HFFc6 (cell line): ENCODE results near the gene PREPL. TPM values are rescaled to one million over a fixed set of nuclear protein-coding genes. Genes with fewer than 3 reads are reported as not detected.

Experiments
- DNase-seq: peaks from one replicate; pipeline ENCODE4 v3.0.0-alpha.2; 2018
- H3K27ac Mint-ChIP-seq: 2 replicates; pipeline ENCODE4 v1.8.0; 2020; ENCODE audit warnings: mild to moderate bottlenecking, mixed read lengths
- H3K27me3 Mint-ChIP-seq: 2 replicates; pipeline ENCODE4 v1.8.0; 2021; ENCODE audit warnings: mild to moderate bottlenecking, moderate library complexity, mixed read lengths; ENCODE audit not compliant: insufficient read depth
- H3K36me3 Mint-ChIP-seq: 2 replicates; pipeline ENCODE4 v1.8.0; 2021; ENCODE audit warnings: low read depth, mixed read lengths
- H3K4me1 Mint-ChIP-seq: 2 replicates; pipeline ENCODE4 v1.8.0; 2020; ENCODE audit warnings: low read depth, mixed read lengths
- H3K4me3 Mint-ChIP-seq: 2 replicates; pipeline ENCODE4 v1.8.0; 2020; ENCODE audit warnings: mild to moderate bottlenecking, moderate library complexity, mixed read lengths
- H3K9me3 Mint-ChIP-seq: 2 replicates; pipeline ENCODE4 v1.8.0; 2020; ENCODE audit warnings: mild to moderate bottlenecking, mixed read lengths
- long read RNA-seq: library from polyadenylated mRNA; unstranded; transcript quantifications from one replicate; pipeline ENCODE4 v2.0.0, GENCODE V29; 2019
- total RNA-seq, 6 experiments: library from RNA; stranded (reverse); fragmentation: NEBNext Ultra II Directional; extraction: Animal tissue kit (Norgen Biotek cat#: 25700); gene quantifications; 2 replicates in 1 of 6; 3 replicates in 5 of 6; pipeline ENCODE4 v1.2.3, GENCODE V29; 2021
- TF ChIP-seq, protein P1 (sequence below): fragments of 200-600 bp; sonication (generic); IDR thresholded peaks from 2 replicates; pipeline ENCODE4 v1.5.0; 2021; ENCODE audit warnings: antibody characterized with exemption, mild to moderate bottlenecking

PREPL gene
- total RNA-seq = 10 to 100 TPM; 51.5 to 67.1 (median 55.6) TPM
- long read RNA-seq, full-length matches to known transcripts = 51 of 69 reads
- long read RNA-seq, partial matches to known transcripts = 7 of 69 reads
- long read RNA-seq, other reads (novel, unspliced or antisense) = 11 of 69 reads

DNA sequence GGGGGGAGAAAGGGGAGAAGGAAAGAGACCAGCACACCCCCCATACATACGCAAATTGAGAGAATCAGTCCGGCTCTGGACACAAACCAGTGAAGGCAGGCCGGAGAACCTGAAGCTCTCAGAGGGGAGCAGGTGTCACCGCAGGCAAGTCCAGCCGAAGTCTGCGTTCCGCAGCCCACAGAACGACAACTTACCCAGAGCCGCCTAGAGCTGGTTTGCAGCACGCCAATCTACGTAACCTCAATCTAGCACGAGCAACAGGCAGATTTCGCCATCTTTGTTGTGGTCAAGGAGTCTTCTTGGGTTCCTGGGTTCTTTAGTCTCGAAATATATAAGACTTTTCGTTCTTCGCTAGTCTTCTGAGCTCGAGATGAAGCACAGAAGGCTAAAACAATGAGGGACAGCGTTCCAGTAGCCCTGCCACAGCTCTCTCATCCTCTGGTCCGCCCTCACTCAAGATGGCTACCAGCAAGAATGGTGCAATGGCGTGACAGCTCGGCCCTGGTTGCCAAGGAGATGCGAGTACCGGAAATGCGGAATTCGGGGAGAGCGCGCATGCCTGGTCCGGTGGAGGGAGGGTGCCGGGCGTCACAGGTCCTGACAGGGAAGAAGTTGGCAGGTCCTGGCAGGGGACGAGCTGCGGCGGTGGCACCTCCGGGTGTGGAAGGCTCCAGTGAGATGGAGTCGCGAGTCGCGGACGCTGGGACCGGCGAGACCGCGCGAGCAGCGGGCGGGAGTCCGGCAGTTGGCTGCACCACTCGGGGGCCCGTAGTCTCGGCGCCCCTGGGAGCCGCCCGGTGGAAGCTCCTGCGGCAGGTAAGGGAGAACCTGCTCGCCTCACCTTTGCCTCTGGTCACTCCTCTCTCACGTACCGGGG lies at the start of gene PREPL, which contains the start of gene CAMKMT:
TSS of gene PREPL (minus strand) at position 165 of the 877 bp plus-strand sequence. CDS start 15,152 bp downstream, outside the sequence.
TSS of gene CAMKMT (plus strand) at position 618 of the 877 bp plus-strand sequence.
- TF ChIP-seq, protein P1, sequence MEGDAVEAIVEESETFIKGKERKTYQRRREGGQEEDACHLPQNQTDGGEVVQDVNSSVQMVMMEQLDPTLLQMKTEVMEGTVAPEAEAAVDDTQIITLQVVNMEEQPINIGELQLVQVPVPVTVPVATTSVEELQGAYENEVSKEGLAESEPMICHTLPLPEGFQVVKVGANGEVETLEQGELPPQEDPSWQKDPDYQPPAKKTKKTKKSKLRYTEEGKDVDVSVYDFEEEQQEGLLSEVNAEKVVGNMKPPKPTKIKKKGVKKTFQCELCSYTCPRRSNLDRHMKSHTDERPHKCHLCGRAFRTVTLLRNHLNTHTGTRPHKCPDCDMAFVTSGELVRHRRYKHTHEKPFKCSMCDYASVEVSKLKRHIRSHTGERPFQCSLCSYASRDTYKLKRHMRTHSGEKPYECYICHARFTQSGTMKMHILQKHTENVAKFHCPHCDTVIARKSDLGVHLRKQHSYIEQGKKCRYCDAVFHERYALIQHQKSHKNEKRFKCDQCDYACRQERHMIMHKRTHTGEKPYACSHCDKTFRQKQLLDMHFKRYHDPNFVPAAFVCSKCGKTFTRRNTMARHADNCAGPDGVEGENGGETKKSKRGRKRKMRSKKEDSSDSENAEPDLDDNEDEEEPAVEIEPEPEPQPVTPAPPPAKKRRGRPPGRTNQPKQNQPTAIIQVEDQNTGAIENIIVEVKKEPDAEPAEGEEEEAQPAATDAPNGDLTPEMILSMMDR = no peak
- H3K9me3 Mint-ChIP-seq = no peaks in the 10 kb centered on the region
- peaks cover 5% of the 10 kb centered on the region for H3K36me3 Mint-ChIP-seq
- H3K27me3 Mint-ChIP-seq = peaks cover 2% of the 10 kb centered on the region; the same call in 1 of the 2 replicates
- H3K4me3 Mint-ChIP-seq = peak within 1 kb of the TSS; percentile 94
- DNase-seq = peak; percentile 97
- H3K27ac Mint-ChIP-seq = peak within 1 kb of the TSS; percentile 100
- H3K4me1 Mint-ChIP-seq = peaks cover 36% of the 10 kb centered on the region

DNA sequence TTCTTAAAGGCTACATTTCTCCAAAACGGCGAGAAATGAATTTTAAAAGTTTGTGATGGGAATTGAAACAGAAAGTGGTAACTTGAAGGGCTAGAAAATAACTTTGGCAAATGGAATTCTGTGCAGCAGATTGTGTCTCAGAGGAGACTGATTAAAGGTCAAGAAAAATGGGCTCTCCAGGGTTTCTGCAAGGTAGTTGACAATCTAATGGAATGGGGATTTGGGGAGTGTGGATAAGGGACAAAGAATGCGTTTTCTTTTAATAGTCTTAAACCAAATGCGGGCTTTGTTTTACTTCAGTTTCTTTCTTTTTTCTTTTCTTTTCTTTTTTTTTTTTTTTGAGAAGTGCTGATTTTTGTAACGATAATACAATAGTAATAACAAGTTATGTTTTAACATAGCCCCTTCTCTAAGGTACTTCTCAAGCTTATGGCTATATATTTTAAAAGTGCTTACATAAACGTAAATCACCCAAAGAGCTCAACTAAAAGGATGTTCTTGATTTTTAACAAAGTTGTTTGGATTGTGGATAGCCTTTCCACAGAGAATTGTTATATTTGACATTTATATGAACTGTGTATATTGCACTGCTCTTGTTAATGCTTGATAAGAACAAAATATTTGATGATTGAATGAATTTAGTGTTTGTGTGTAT lies 37.1 kb upstream of the PREPL start:
- Mint-ChIP-seq H3K9me3 (no peaks in the 10 kb centered on the region), H3K27ac (peak overlapping the region; percentile 58; the same call in 1 of the 2 replicates), H3K4me1 (peaks cover 28% of the 10 kb centered on the region), H3K27me3 (no peaks in the 10 kb centered on the region; the same call in 1 of the 2 replicates), H3K36me3 (no peaks in the 10 kb centered on the region), H3K4me3 (peak overlapping the region; percentile 86)
- no peak for DNase-seq
- TF ChIP-seq, protein P1 = no peak

DNA sequence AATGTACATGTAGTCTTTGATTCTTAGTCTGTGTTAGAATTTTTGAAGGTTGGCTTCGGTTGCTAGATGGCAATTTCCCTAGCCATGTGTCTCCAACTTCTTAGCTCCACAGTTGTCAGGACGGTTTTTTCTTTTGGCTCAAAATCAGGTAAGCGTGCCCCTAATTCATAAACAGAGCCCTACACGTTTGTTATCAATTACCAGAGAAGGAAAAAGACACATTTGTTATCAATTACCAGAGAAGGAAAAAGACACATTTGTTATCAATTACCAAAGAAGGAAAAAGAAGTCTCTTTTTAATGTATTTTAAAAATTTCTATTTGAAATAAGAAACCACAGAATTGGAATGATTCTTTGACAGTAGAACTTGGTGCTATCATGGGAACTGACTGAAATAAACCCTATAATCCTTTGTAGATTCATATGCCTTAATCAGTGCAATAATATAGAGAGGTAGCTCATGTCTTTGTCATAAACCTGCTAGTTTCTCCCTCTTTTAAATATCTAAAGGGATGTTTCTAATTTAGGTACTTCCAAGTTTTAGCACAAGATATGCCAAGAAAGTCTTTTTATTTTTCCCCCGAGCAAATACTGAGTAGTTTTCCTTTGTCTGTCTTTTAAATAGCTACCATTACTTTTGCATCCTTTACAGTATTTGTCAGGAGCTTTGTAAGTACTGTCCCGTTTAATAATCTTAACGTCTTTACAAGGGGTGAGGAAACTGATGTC lies 36.3 kb upstream of the PREPL start:
- no peaks in the 10 kb centered on the region; the same call in 1 of the 2 replicates for H3K27me3 Mint-ChIP-seq
- H3K27ac Mint-ChIP-seq = peak overlapping the region; percentile 58; the same call in 1 of the 2 replicates
- peaks cover 28% of the 10 kb centered on the region for H3K4me1 Mint-ChIP-seq
- H3K36me3 Mint-ChIP-seq = no peaks in the 10 kb centered on the region
- no peak for DNase-seq
- TF ChIP-seq, protein P1 = no peak
- H3K4me3 Mint-ChIP-seq = peak overlapping the region; percentile 86
- no peaks in the 10 kb centered on the region for H3K9me3 Mint-ChIP-seq

DNA sequence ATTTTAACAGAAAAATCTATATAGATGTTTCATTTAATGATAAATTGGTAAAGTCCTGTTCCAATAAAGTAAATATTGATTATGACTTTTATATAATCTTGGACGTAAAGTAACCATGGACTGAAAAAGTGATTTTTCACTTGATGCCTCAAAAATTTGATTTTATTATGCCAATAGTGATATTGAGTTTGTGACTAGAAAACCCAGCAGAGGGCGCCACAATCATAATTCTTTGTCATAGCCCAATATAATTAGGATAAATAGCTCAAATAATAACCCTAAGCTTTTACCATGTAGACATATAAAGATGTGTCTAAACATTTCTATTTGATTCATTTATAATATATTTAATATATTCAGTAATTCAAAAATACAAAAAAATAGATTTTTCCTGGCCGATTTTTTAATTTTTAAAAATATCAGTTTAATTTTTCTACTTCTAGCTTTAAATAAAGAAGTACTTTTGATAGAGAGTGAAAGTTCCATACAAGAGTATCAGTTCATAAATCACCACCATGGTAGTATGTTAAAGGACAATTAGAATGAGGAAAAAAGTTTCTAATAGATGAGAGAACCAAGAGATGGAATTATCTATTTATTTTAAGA lies 31.1 kb upstream of the PREPL start:
- Mint-ChIP-seq H3K9me3 (no peaks in the 10 kb centered on the region), H3K27ac (no peak overlapping the region), H3K36me3 (no peaks in the 10 kb centered on the region), H3K27me3 (no peaks in the 10 kb centered on the region; the same call in 1 of the 2 replicates), H3K4me1 (peaks cover 5% of the 10 kb centered on the region), H3K4me3 (no peak overlapping the region)
- DNase-seq = peak; percentile 24
- TF ChIP-seq, protein P1 = peak; percentile 87
